KG1 (cell line): Measurements from ENCODE around the gene ST6GALNAC2.
"Not testable (repeated sequence)": the region's sequence is repeated elsewhere in the genome, so short reads cannot be mapped to it uniquely, and the experiment has no call there.

Source experiments
- DNase-seq: peaks from one replicate; lab custom pipeline; 2025; lab: John Stamatoyannopoulos, UW

ST6GALNAC2 gene

GRCh38 chr17:76585649-76586593 lies at the start of gene ST6GALNAC2:
Gene ST6GALNAC2, minus strand, starts transcription at chr17:76585860. Its CDS starts 52 bp downstream, at chr17:76585808.
- no peak for DNase-seq

GRCh38 chr17:76635039-76635438 lies 49.4 kb upstream of the ST6GALNAC2 start:
- DNase-seq, result no peak

GRCh38 chr17:76633628-76634328 lies 48.1 kb upstream of the ST6GALNAC2 start:
- DNase-seq, result no peak

- no peak for DNase-seq
Observed at GRCh38 chr17:76631821-76632565, 46.3 kb upstream of the ST6GALNAC2 start.

GRCh38 chr17:76630151-76630550 lies 44.5 kb upstream of the ST6GALNAC2 start:
- DNase-seq, result no peak

- DNase-seq, result no peak
Observed at GRCh38 chr17:76627510-76627909, 41.9 kb upstream of the ST6GALNAC2 start.

GRCh38 chr17:76626442-76626841 lies 40.8 kb upstream of the ST6GALNAC2 start:
- DNase-seq, result no peak

GRCh38 chr17:76625496-76625895 lies 39.8 kb upstream of the ST6GALNAC2 start:
- DNase-seq, result no peak

- peak; percentile 21 for DNase-seq
Observed at GRCh38 chr17:76623271-76624146, 37.8 kb upstream of the ST6GALNAC2 start.

GRCh38 chr17:76617838-76618237 lies 32.2 kb upstream of the ST6GALNAC2 start:
- DNase-seq, result no peak

- DNase-seq, result no peak
Observed at GRCh38 chr17:76614912-76615617, 29.4 kb upstream of the ST6GALNAC2 start.

GRCh38 chr17:76614064-76614759 lies 28.6 kb upstream of the ST6GALNAC2 start:
- DNase-seq, result peak; percentile 3

GRCh38 chr17:76612977-76613851 lies 27.6 kb upstream of the ST6GALNAC2 start:
- no peak for DNase-seq

- DNase-seq, result no peak
Observed at GRCh38 chr17:76612465-76612864, 26.8 kb upstream of the ST6GALNAC2 start.

GRCh38 chr17:76611758-76612157 lies 26.1 kb upstream of the ST6GALNAC2 start:
- no peak for DNase-seq

GRCh38 chr17:76611080-76611749 lies 25.6 kb upstream of the ST6GALNAC2 start:
- DNase-seq, result not testable (repeated sequence)

- DNase-seq, result not testable (repeated sequence)
Observed at GRCh38 chr17:76606685-76607084, 21.0 kb upstream of the ST6GALNAC2 start.

GRCh38 chr17:76601065-76601464 lies 15.4 kb upstream of the ST6GALNAC2 start:
- no peak for DNase-seq
